Measurements from ENCODE around the gene MBNL1. TPM values are rescaled to one million over a fixed set of nuclear protein-coding genes. Genes with fewer than 3 reads are reported as not detected.

MBNL1 gene
- total and polyA plus RNA-seq, 2 donors (not counting 3 experiments of a cell fraction or from before 2014, with no cell fraction given), result 179 to 362 TPM

- Histone ChIP-seq H3K4me1 (ENCODE audit: control insufficient read depth, extremely low read depth, insufficient read depth, low read length) (peaks cover 46% of the 10 kb centered on the region), H3K4me2 (ENCODE audit: insufficient read depth, low read length) (no peak overlapping the region), H3K27me3 (ENCODE audit: control insufficient read depth in 2 of 2, insufficient read depth in 2 of 2, low read length in 2 of 2) (no peaks in the 10 kb centered on the region), H3K4me3 (replicated peaks in 1 of 3; ENCODE audit: insufficient read depth in 1 of 3, low read depth in 1 of 3, low read length in 3 of 3) (no peak overlapping the region), H3K79me2 (ENCODE audit: control insufficient read depth, insufficient read depth, low read length) (peaks cover 89% of the 10 kb centered on the region), H3K36me3 (ENCODE audit: control insufficient read depth in 2 of 2, extremely low read depth in 1 of 2, insufficient read depth in 2 of 2, low read length in 2 of 2) (peaks cover 3 to 14% of the 10 kb centered on the region in 2 experiments), H3K9me3 (replicated peaks; ENCODE audit: control insufficient read depth, insufficient read depth, low read length) (no peaks in the 10 kb centered on the region), H4K20me1 (replicated peaks; ENCODE audit: control insufficient read depth, extremely low read depth, insufficient read depth, low read length) (no peaks in the 10 kb centered on the region), H3K9me1 (replicated peaks; ENCODE audit: control insufficient read depth, extremely low read depth, insufficient read depth, low read length) (no peaks in the 10 kb centered on the region), H2AFZ (ENCODE audit: low read depth, low read length) (no peak overlapping the region), H3K9ac (replicated peaks; ENCODE audit: extremely low read depth, insufficient read depth, low read length) (no peak overlapping the region), H3K27ac (ENCODE audit: insufficient read depth, low read depth, low read length) (no peak overlapping the region)
- ChIA-PET POLR2A (interaction anchor here (1.3 kb wide), 1 partner anchor 16 kb away, joined by 3 read pairs; no protein-coding TSS in a partner anchor), CTCF (interaction anchor here (1.5 kb wide), 1 partner anchor 19 kb away, joined by 4 read pairs; no protein-coding TSS in a partner anchor)
- no TSS peak for BruUV-seq (replicated peaks)
- intact Hi-C loops (cut with micrococcal nuclease) (loop anchor here (5.0 kb wide), 1 partner anchor 567 kb away; no protein-coding TSS in a partner anchor), dilution Hi-C loops (cut with MboI; ENCODE audit: extremely low pct_ligation_motif_present, low sequenced_read_pairs) (no loop called here)
- FAIRE-seq, result no peak
- TF ChIP-seq FOS (IDR thresholded peaks at IDR 0.05; ENCODE audit: borderline replicate concordance, insufficient read depth, low read length), result no peak
- TF ChIP-seq MYC (IDR thresholded peaks at IDR 0.05; ENCODE audit: low read depth, low read length), result no peak
- no peak for TF ChIP-seq GATA2 (IDR thresholded peaks at IDR 0.05; ENCODE audit: insufficient read depth, insufficient read length, low read depth, low read length)
- no peak for TF ChIP-seq POLR2AphosphoS5 (IDR thresholded peaks at IDR 0.05; ENCODE audit: insufficient read depth, low read depth, low read length)
- DNase-seq (ENCODE audit: low read depth, low spot score), result no peak
Observed at GRCh38 chr3:152333928-152334327, 65.2 kb downstream of the MBNL1 start.

- H4K20me1 ChIP-seq (replicated peaks; ENCODE audit: control insufficient read depth, extremely low read depth, insufficient read depth, low read length), result no peaks in the 10 kb centered on the region
Observed at GRCh38 chr3:152334761-152335160, 66.0 kb downstream of the MBNL1 start.

More at GRCh38 chr3:152334761-152335160, 66.0 kb downstream of the MBNL1 start:
- Histone ChIP-seq H3K27me3 (ENCODE audit: control insufficient read depth in 2 of 2, insufficient read depth in 2 of 2, low read length in 2 of 2) (no peaks in the 10 kb centered on the region), H3K9me1 (replicated peaks; ENCODE audit: control insufficient read depth, extremely low read depth, insufficient read depth, low read length) (no peaks in the 10 kb centered on the region), H3K4me2 (ENCODE audit: insufficient read depth, low read length) (no peak overlapping the region), H3K9me3 (replicated peaks; ENCODE audit: control insufficient read depth, insufficient read depth, low read length) (no peaks in the 10 kb centered on the region), H3K36me3 (ENCODE audit: control insufficient read depth in 2 of 2, extremely low read depth in 1 of 2, insufficient read depth in 2 of 2, low read length in 2 of 2) (peaks cover 3 to 15% of the 10 kb centered on the region in 2 experiments), H3K9ac (replicated peaks; ENCODE audit: extremely low read depth, insufficient read depth, low read length) (no peak overlapping the region), H3K4me3 (replicated peaks in 1 of 3; ENCODE audit: insufficient read depth in 1 of 3, low read depth in 1 of 3, low read length in 3 of 3) (no peak overlapping the region), H3K27ac (ENCODE audit: insufficient read depth, low read depth, low read length) (no peak overlapping the region), H3K79me2 (ENCODE audit: control insufficient read depth, insufficient read depth, low read length) (peaks cover 90% of the 10 kb centered on the region), H3K4me1 (ENCODE audit: control insufficient read depth, extremely low read depth, insufficient read depth, low read length) (peaks cover 40% of the 10 kb centered on the region), H2AFZ (ENCODE audit: low read depth, low read length) (no peak overlapping the region)
- TF ChIP-seq FOS (IDR thresholded peaks at IDR 0.05; ENCODE audit: borderline replicate concordance, insufficient read depth, low read length) (no peak), MAX (IDR thresholded peaks at IDR 0.05; ENCODE audit: insufficient read depth, insufficient read length) (no peak), JUN (IDR thresholded peaks at IDR 0.05; ENCODE audit: borderline replicate concordance, insufficient read depth, insufficient read length, low read depth) (no peak), MYC (IDR thresholded peaks at IDR 0.05; ENCODE audit: low read depth, low read length) (no peak), EZH2 (IDR thresholded peaks at IDR 0.05; ENCODE audit: borderline replicate concordance, low read depth, low read length, severe bottlenecking) (no peak), POLR2A (IDR thresholded peaks at IDR 0.05; ENCODE audit: low read depth, low read length) (no peak), GATA2 (IDR thresholded peaks at IDR 0.05; ENCODE audit: insufficient read depth, insufficient read length, low read depth, low read length) (no peak), CTCF (IDR thresholded peaks at IDR 0.05; ENCODE audit: extremely low read depth in 1 of 2, insufficient read depth in 1 of 2, low read depth in 1 of 2, low read length in 2 of 2) (no peak), POLR2AphosphoS5 (IDR thresholded peaks at IDR 0.05; ENCODE audit: insufficient read depth, low read depth, low read length) (no peak)
- intact Hi-C loops (cut with micrococcal nuclease) (loop anchor here (5.0 kb wide), 1 partner anchor 567 kb away; no protein-coding TSS in a partner anchor), dilution Hi-C loops (cut with MboI; ENCODE audit: extremely low pct_ligation_motif_present, low sequenced_read_pairs) (no loop called here)
- DNase-seq (ENCODE audit: low read depth, low spot score), result no peak
- ChIA-PET POLR2A (no interaction called here), CTCF (no interaction called here)
- FAIRE-seq, result no peak
- no TSS peak for BruUV-seq (replicated peaks)
